HepG2 (cell line): ENCODE data around the gene ROMO1. TPM values are rescaled to one million over a fixed set of nuclear protein-coding genes. Genes with fewer than 3 reads are reported as not detected.

Experiments
- ARNT2 ChIP-seq: sonication (generic); formaldehyde crosslinking; IDR thresholded peaks from 2 replicates; pipeline ENCODE4 v1.8.0; 2022; ENCODE audit warnings: mild to moderate bottlenecking, low read depth, missing genetic modification reagents, moderate library complexity
- CEBPG ChIP-seq: IDR thresholded peaks from 2 replicates; pipeline ENCODE4 v1.6.1; 2016
- CEBPZ ChIP-seq: IDR thresholded peaks from 2 replicates; pipeline ENCODE4 v1.6.1; 2012; ENCODE audit warnings: low read length, improper control_type of control experiment
- ELK4 ChIP-seq: sonication (generic); formaldehyde crosslinking; IDR thresholded peaks from 2 replicates; pipeline ENCODE4 v1.9.0; 2021; ENCODE audit warnings: missing genetic modification reagents, borderline replicate concordance
- EZH2 ChIP-seq: conservative IDR thresholded peaks from 2 replicates; pipeline ENCODE4 v1.6.1; 2012; ENCODE audit warnings: mild to moderate bottlenecking, low read depth, low read length, moderate library complexity
- GABPA ChIP-seq, 2 experiments: IDR thresholded peaks; 2 replicates each; pipeline ENCODE4 v1.6.1; 2011 to 2016; ENCODE audit warnings: low read depth in 2 of 2, low read length in 1 of 2, missing biosample characterization in 1 of 2, missing genetic modification characterization in 1 of 2
- HNF4A ChIP-seq: sonication (generic); formaldehyde crosslinking; IDR thresholded peaks from 2 replicates; pipeline ENCODE4 v1.4.0; 2020; ENCODE audit warnings: missing genetic modification reagents
- HNRNPH1 ChIP-seq: fragments of 200-400 bp; formaldehyde crosslinking; optimal IDR thresholded peaks from 2 replicates; pipeline ENCODE3; 2017; ENCODE audit warnings: mild to moderate bottlenecking, low read depth, low read length
- KDM3A ChIP-seq: IDR thresholded peaks from 2 replicates; pipeline ENCODE4 v1.6.1; 2018; ENCODE audit warnings: low read depth, missing compliant biosample characterization
- MIER2 ChIP-seq: IDR thresholded peaks from 2 replicates; pipeline ENCODE4 v1.6.1; 2016; ENCODE audit warnings: missing biosample characterization, missing genetic modification reagents
- RBM22 ChIP-seq: fragments of 200-400 bp; formaldehyde crosslinking; optimal IDR thresholded peaks from 2 replicates; pipeline ENCODE3; 2017; ENCODE audit warnings: mild to moderate bottlenecking, low read length, moderate library complexity
- RORA ChIP-seq: sonication (generic); formaldehyde crosslinking; IDR thresholded peaks from 2 replicates; pipeline ENCODE4 v1.5.0; 2020; ENCODE audit warnings: mild to moderate bottlenecking, missing genetic modification reagents, moderate library complexity
- SP1 ChIP-seq, 2 experiments: fragments of 450-650 bp in 1 of 2; sonication (generic) in 1 of 2; formaldehyde crosslinking in 1 of 2; IDR thresholded peaks; 2 replicates each; pipeline versions ENCODE4 v1.4.0 to v1.6.1; 2016 to 2020; ENCODE audit warnings: missing genetic modification reagents in 1 of 2
- TOPORS ChIP-seq: sonication (generic); formaldehyde crosslinking; IDR thresholded peaks from 2 replicates; pipeline ENCODE4 v1.8.0; 2023; ENCODE audit warnings: mild to moderate bottlenecking, missing genetic modification reagents
- ZBTB26 ChIP-seq: IDR thresholded peaks from 2 replicates; pipeline ENCODE4 v1.6.1; 2016; ENCODE audit warnings: missing compliant biosample characterization, missing genetic modification reagents, borderline replicate concordance
- ZNF282 ChIP-seq: fragments of 450-650 bp; IDR thresholded peaks from 2 replicates; pipeline ENCODE4 v1.6.1; 2018; ENCODE audit not compliant: partially characterized antibody
- ZNF574 ChIP-seq: sonication (generic); formaldehyde crosslinking; IDR thresholded peaks from 2 replicates; pipeline ENCODE4 v1.4.0; 2020; ENCODE audit warnings: missing genetic modification reagents
- ZNF740 ChIP-seq: sonication (generic); formaldehyde crosslinking; IDR thresholded peaks from 2 replicates; pipeline ENCODE4 v1.4.0; 2020; ENCODE audit warnings: missing genetic modification reagents
- ZNF816 ChIP-seq: sonication (generic); formaldehyde crosslinking; IDR thresholded peaks from 2 replicates; pipeline ENCODE4 v1.8.0; 2022; ENCODE audit warnings: missing genetic modification reagents, mild to moderate bottlenecking, borderline replicate concordance
- ZSCAN12 ChIP-seq: sonication (generic); formaldehyde crosslinking; IDR thresholded peaks from 2 replicates; pipeline ENCODE4 v1.9.0; 2021; ENCODE audit warnings: mild to moderate bottlenecking, missing genetic modification reagents
- polyA plus RNA-seq, 8 experiments: library from polyadenylated mRNA; depleted of rRNA in 3 of 8; stranded (reverse) in 7 of 8; unstranded in 1 of 8; fragments of >200 nt; fragmentation: Illumina TruSeq in 4 of 8; extraction: Trizol in 4 of 8; gene quantifications; 2 replicates each; pipeline versions ENCODE4 v1.2.1 to v1.2.3, GENCODE V29; 2011 to 2016; ENCODE audit warnings: low read depth in 4 of 8, missing spikeins in 1 of 8, mixed read lengths in 1 of 8; ENCODE audit not compliant: insufficient read depth in 1 of 8
- total RNA-seq, 5 experiments: library from RNA; depleted of rRNA; stranded (reverse); fragments of >200 nt; fragmentation: Illumina TruSeq; extraction: Trizol; gene quantifications; 2 replicates each; pipeline ENCODE4 v1.2.3, GENCODE V29; 2016; ENCODE audit warnings: low read depth in 1 of 5

The ROMO1 gene
- total and polyA plus RNA-seq, 2 of the 13 experiments (the other 11 are each of a cell fraction or from before 2014, with no cell fraction given) = 636 to 755 TPM

GRCh38 chr20:35663516-35664465, 35.4 kb upstream of the ROMO1 start (continued):
- TF ChIP-seq EZH2 (no peak), ZNF816 (CRISPR knock-in tag) (no peak), ZNF574 (CRISPR knock-in tag) (no peak), HNF4A (no peak), ZBTB26 (CRISPR knock-in tag) (0 out of 2 replicates have a peak, but pooled peaks have one; percentile 38), CEBPZ (no peak), HNRNPH1 (no peak), TOPORS (CRISPR knock-in tag) (peak; percentile 10; the same call in 1 of the 2 replicates), ZNF282 (no peak), ELK4 (CRISPR knock-in tag) (no peak), SP1 (IDR thresholded peaks at IDR 0.05) (no peak), SP1 (CRISPR knock-in tag; IDR thresholded peaks at IDR 0.05) (0 out of 2 replicates have a peak, but pooled peaks have one; percentile 17), RORA (no peak), CEBPG (CRISPR knock-in tag) (no peak), RBM22 (peak; percentile 48), ARNT2 (CRISPR knock-in tag) (no peak), ZNF740 (CRISPR knock-in tag) (no peak), ZSCAN12 (CRISPR knock-in tag) (no peak), GABPA (IDR thresholded peaks at IDR 0.05; ENCODE audit: low read depth, low read length) (no peak), GABPA (CRISPR knock-in tag; IDR thresholded peaks at IDR 0.05; ENCODE audit: low read depth) (no peak), MIER2 (CRISPR knock-in tag) (0 out of 2 replicates have a peak, but pooled peaks have one; percentile 8), KDM3A (no peak)
